K562 (cell line): ENCODE results near the gene ASCC2. TPM values are rescaled to one million over a fixed set of nuclear protein-coding genes. Genes with fewer than 3 reads are reported as not detected.

ENCODE experiments used
- ELF1 ChIP-seq: fragments of 200-800 bp; sonication (Bioruptor generic); IDR thresholded peaks from 2 replicates; pipeline ENCODE4 v1.6.1; 2016; ENCODE audit warnings: missing genetic modification characterization, missing compliant biosample characterization
- EP400 ChIP-seq: fragments of 450-650 bp; IDR thresholded peaks from 2 replicates; pipeline ENCODE4 v1.6.1; 2017; ENCODE audit warnings: antibody characterized with exemption, mild to moderate bottlenecking, moderate library complexity
- GTF2B ChIP-seq: IDR thresholded peaks from 2 replicates; pipeline ENCODE4 v1.6.1; 2011; ENCODE audit not compliant: insufficient read length; ENCODE audit errors: extremely low read depth
- HDAC1 ChIP-seq, 2 experiments: fragments of 450-650 bp; IDR thresholded peaks; 2 replicates each; pipeline ENCODE4 v1.6.1; 2016 to 2017; ENCODE audit warnings: inconsistent platforms in 1 of 2, mild to moderate bottlenecking in 1 of 2, moderate library complexity in 1 of 2
- KAT8 ChIP-seq: fragments of 450-650 bp; IDR thresholded peaks from 2 replicates; pipeline ENCODE4 v1.6.1; 2016; ENCODE audit warnings: low read depth, mild to moderate bottlenecking
- KLF1 ChIP-seq: fragments of 450-650 bp; IDR thresholded peaks from 2 replicates; pipeline ENCODE4 v1.6.1; 2016; ENCODE audit warnings: missing genetic modification characterization, missing compliant biosample characterization
- MBD2 ChIP-seq: sonication (generic); IDR thresholded peaks from 2 replicates; pipeline ENCODE4 v1.6.1; 2016; ENCODE audit warnings: low read depth, borderline replicate concordance
- MEIS2 ChIP-seq: fragments of 450-650 bp; IDR thresholded peaks from 2 replicates; pipeline ENCODE4 v1.6.1; 2014; ENCODE audit warnings: mild to moderate bottlenecking; ENCODE audit not compliant: partially characterized antibody
- MYC ChIP-seq, 2 experiments: fragments of 250-450 bp in 1 of 2; sonication (Bioruptor Pico) in 1 of 2; IDR thresholded peaks; 2 replicates each; pipeline versions ENCODE4 v1.5.1 to v1.6.1; 2012 to 2021; ENCODE audit warnings: low read depth in 2 of 2, borderline replicate concordance in 1 of 2, improper control_type of control experiment in 1 of 2, low read length in 1 of 2, mild to moderate bottlenecking in 1 of 2, moderate library complexity in 1 of 2
- RBM17 ChIP-seq: fragments of 200-400 bp; formaldehyde crosslinking; IDR thresholded peaks from 2 replicates; pipeline ENCODE4 v1.6.1; 2017; ENCODE audit warnings: low read depth, mild to moderate bottlenecking, low read length, borderline replicate concordance
- SP1 ChIP-seq: sonication (generic); formaldehyde crosslinking; IDR thresholded peaks from 2 replicates; pipeline ENCODE4 v1.8.1; 2022; ENCODE audit warnings: mild to moderate bottlenecking, missing genetic modification reagents
- SPI1 ChIP-seq: IDR thresholded peaks from 2 replicates; pipeline ENCODE4 v1.6.1; 2011; ENCODE audit warnings: low read depth, low read length, control low read depth, borderline replicate concordance
- TRIM28 ChIP-seq: fragments of 450-650 bp; IDR thresholded peaks from 2 replicates; pipeline ENCODE4 v1.6.1; 2017
- YY1 ChIP-seq, 3 experiments: IDR thresholded peaks; 2 replicates each; pipeline ENCODE4 v1.6.1; 2011; ENCODE audit warnings: low read length in 2 of 3, mild to moderate bottlenecking in 2 of 3, moderate library complexity in 2 of 3, borderline replicate concordance in 1 of 3, control low read depth in 1 of 3, low read depth in 1 of 3; ENCODE audit not compliant: insufficient read depth in 3 of 3, insufficient replicate concordance in 2 of 3, control insufficient read depth in 1 of 3, insufficient read length in 1 of 3; ENCODE audit errors: extremely low read depth in 1 of 3
- ZNF431 ChIP-seq: sonication (generic); formaldehyde crosslinking; IDR thresholded peaks from 2 replicates; pipeline ENCODE4 v1.8.0; 2022; ENCODE audit warnings: mild to moderate bottlenecking, missing genetic modification reagents
- ZNF511 ChIP-seq: sonication (generic); formaldehyde crosslinking; IDR thresholded peaks from 2 replicates; pipeline ENCODE4 v1.8.0; 2022; ENCODE audit warnings: mild to moderate bottlenecking, missing genetic modification reagents
- ZNF609 ChIP-seq: sonication (generic); formaldehyde crosslinking; IDR thresholded peaks from 2 replicates; pipeline ENCODE4 v1.8.1; 2023; ENCODE audit warnings: missing genetic modification reagents, mild to moderate bottlenecking, borderline replicate concordance
- ZNF76 ChIP-seq: fragments of 250-450 bp; sonication (Bioruptor Pico); IDR thresholded peaks from 2 replicates; pipeline ENCODE4 v1.4.0; 2020; ENCODE audit warnings: mild to moderate bottlenecking, moderate library complexity, borderline replicate concordance
- polyA plus RNA-seq, 8 experiments: library from polyadenylated mRNA; depleted of rRNA in 4 of 8; stranded (reverse) in 5 of 8; unstranded in 3 of 8; fragments of >200 nt; fragmentation: Nextera tagmentation in 2 of 8; fragmentation: Illumina TruSeq in 1 of 8; extraction: Ambion mirVana in 2 of 8; extraction: Trizol in 1 of 8; gene quantifications; 2 replicates each; pipeline versions ENCODE4 v1.2.1 to v1.2.3, GENCODE V29; 2011 to 2014; ENCODE audit warnings: inconsistent platforms in 1 of 8, missing spikeins in 1 of 8
- total RNA-seq, 7 experiments: library from RNA; depleted of rRNA in 6 of 7; stranded (reverse); fragments of >200 nt in 6 of 7; fragmentation: Illumina TruSeq in 2 of 7; extraction: Trizol in 2 of 7; gene quantifications; 2 replicates each; pipeline versions ENCODE4 v1.2.1 to v1.2.3, GENCODE V29; 2011 to 2021; ENCODE audit warnings: low replicate concordance in 1 of 7

The ASCC2 gene
- total and polyA plus RNA-seq, 9 of the 15 experiments (the other 6 are each of a cell fraction or from before 2014, with no cell fraction given), result 4.0 to 46.7 (median 26.8) TPM

GRCh38 chr22:29837741-29838598 lies at the start of gene ASCC2 (continued):
- peak; percentile 43; the same call in 1 of the 2 replicates for TF ChIP-seq MYC (IDR thresholded peaks at IDR 0.05; ENCODE audit: low read depth, low read length)
- no peak for TF ChIP-seq MYC (CRISPR knock-in tag; IDR thresholded peaks at IDR 0.05; ENCODE audit: borderline replicate concordance, low read depth)
- no peak for TF ChIP-seq GTF2B
- peak; percentile 89 for TF ChIP-seq TRIM28
- TF ChIP-seq EP400, result peak; percentile 55; the same call in 1 of the 2 replicates
- TF ChIP-seq SPI1, result peak; percentile 61
- peak; percentile 47 for TF ChIP-seq ZNF511 (CRISPR knock-in tag)
- no peak for TF ChIP-seq ZNF76 (CRISPR knock-in tag)
- TF ChIP-seq KAT8, result no peak
- no peak for TF ChIP-seq MEIS2
- TF ChIP-seq ZNF609 (CRISPR knock-in tag), result no peak
- peak; percentile 93 for TF ChIP-seq ELF1 (tag)
- peak; percentile 24; the same call in 1 of the 2 replicates for TF ChIP-seq MBD2
- TF ChIP-seq YY1 (IDR thresholded peaks at IDR 0.05; ENCODE audit: borderline replicate concordance in 1 of 3, control insufficient read depth in 1 of 3, extremely low read depth in 1 of 3, insufficient read depth in 3 of 3, insufficient read length in 1 of 3, insufficient replicate concordance in 2 of 3, low read depth in 1 of 3, low read length in 2 of 3), result peak in 2 of 3 experiments; percentile 18 to 27
- peak; percentile 39; the same call in 1 of the 2 replicates for TF ChIP-seq ZNF431 (CRISPR knock-in tag)
- TF ChIP-seq KLF1 (tag), result no peak
- peak in 1 of 2 experiments; percentile 87; a peak in 2 of 4 replicates for TF ChIP-seq HDAC1 (IDR thresholded peaks at IDR 0.05)
- no peak for TF ChIP-seq RBM17
- TF ChIP-seq SP1, result peak; percentile 78
- TF ChIP-seq, all 486 proteins: peak for 85
